ENCODE results near the gene RNPEP.
A peak's percentile ranks its signal among the peaks of the same experiment; 100 is the strongest.

- TF ChIP-seq ZNF20 (CRISPR knock-in tag; IDR thresholded peaks at IDR 0.05) (no peak), CTCF (CRISPR knock-in tag; IDR thresholded peaks at IDR 0.05) (no peak), ZNF138 (CRISPR knock-in tag; IDR thresholded peaks at IDR 0.05; ENCODE audit: low read depth) (no peak), POLR2A (IDR thresholded peaks at IDR 0.05; ENCODE audit: insufficient read depth in 1 of 2, low read depth in 2 of 2, low read length in 2 of 2) (0 out of 4 replicates have a peak, but pooled peaks of 1 of the 2 experiments have one; percentile 8), MTA3 (CRISPR knock-in tag; IDR thresholded peaks at IDR 0.05) (no peak), RBM39 (IDR thresholded peaks at IDR 0.05; ENCODE audit: low read depth, low read length, poor library complexity, severe bottlenecking) (no peak), PHF21A (CRISPR knock-in tag; IDR thresholded peaks at IDR 0.05) (no peak), U2AF1 (optimal IDR thresholded peaks at IDR 0.05; ENCODE audit: low read depth, low read length) (no peak)
- TF ChIP-seq, protein P1, sequence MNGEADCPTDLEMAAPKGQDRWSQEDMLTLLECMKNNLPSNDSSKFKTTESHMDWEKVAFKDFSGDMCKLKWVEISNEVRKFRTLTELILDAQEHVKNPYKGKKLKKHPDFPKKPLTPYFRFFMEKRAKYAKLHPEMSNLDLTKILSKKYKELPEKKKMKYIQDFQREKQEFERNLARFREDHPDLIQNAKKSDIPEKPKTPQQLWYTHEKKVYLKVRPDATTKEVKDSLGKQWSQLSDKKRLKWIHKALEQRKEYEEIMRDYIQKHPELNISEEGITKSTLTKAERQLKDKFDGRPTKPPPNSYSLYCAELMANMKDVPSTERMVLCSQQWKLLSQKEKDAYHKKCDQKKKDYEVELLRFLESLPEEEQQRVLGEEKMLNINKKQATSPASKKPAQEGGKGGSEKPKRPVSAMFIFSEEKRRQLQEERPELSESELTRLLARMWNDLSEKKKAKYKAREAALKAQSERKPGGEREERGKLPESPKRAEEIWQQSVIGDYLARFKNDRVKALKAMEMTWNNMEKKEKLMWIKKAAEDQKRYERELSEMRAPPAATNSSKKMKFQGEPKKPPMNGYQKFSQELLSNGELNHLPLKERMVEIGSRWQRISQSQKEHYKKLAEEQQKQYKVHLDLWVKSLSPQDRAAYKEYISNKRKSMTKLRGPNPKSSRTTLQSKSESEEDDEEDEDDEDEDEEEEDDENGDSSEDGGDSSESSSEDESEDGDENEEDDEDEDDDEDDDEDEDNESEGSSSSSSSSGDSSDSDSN (CRISPR knock-in tag; IDR thresholded peaks at IDR 0.05) = no peak
Measured at GRCh38 chr1:202034149-202034682, 51.8 kb downstream of the RNPEP start.

Data from HepG2 (cell line).